NCI-H460 (cell line): ENCODE measurements around the gene MEGF11. TPM values are rescaled to one million over a fixed set of nuclear protein-coding genes. Genes with fewer than 3 reads are reported as not detected.

Experiments
- DNase-seq: peaks from one replicate; pipeline ENCODE4 v3.0.0-alpha.2; 2016; ENCODE audit warnings: low read depth; ENCODE audit errors: extremely low read depth
- total RNA-seq: library from RNA; depleted of rRNA; stranded (reverse); fragments of >200 nt; shearing (Covaris generic); gene quantifications from 2 replicates; pipeline ENCODE4 v1.2.3, GENCODE V29; 2014

Gene MEGF11
- total RNA-seq, 1 experiment from 2014 or later = 0.40 TPM

- DNase-seq = no peak
These were observed 210.3 kb downstream of the MEGF11 start for GRCh38 chr15:66043264-66043663.

- no peak for DNase-seq
These were observed 210.9 kb downstream of the MEGF11 start for GRCh38 chr15:66042624-66043023.

DNA sequence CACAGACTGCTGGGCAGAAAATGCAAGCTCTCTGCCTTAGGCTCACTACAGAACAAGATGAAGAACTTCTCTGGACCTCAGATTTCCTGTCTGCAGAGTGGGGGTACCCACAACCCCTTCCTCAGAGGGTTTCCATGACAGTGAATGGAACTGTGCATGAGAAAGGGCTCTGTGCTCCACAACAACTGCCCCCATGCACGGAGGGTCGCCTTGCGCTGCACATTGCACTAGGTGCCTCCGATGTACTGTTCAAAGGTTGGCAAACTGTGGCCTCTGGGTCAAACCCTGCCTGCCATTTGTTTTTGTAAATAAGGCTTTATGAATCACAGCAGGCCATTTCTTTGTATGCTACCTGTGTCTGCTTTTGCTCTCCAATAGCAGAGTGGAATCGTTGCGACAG is 212.3 kb downstream of the MEGF11 start:
- DNase-seq = no peak

DNA sequence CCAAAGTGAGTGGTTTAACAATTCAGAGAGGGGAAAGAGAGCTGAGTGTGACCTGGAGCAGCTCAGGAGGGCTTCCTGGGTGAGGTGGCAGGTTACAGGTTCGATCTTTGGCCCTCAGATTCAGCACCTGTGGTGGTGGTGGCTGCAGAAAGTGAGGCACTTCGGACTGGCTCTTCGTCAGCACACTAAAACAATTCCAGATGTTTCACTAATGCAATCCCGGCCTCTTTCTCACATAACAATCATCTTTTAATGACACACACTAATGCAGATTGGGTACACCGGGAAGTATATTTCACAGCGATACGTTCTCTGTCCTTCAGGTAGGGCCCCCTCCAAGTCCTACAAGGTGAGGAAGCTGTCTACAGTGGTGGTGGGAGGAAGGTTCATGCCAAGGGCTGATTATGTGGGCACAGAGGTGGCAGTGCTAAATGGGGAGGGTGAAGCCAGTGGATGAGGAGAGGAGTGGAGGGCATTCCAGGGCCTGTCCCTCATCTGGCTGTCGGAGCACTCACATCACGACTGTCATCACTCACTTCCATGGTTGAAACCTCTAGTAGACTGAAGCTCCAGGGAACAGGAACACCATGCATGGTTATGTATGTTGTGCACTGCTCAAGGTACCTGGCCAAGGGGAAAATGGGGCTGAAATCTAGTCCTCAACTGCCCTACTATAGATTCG is 213.2 kb downstream of the MEGF11 start:
- no peak for DNase-seq

DNA sequence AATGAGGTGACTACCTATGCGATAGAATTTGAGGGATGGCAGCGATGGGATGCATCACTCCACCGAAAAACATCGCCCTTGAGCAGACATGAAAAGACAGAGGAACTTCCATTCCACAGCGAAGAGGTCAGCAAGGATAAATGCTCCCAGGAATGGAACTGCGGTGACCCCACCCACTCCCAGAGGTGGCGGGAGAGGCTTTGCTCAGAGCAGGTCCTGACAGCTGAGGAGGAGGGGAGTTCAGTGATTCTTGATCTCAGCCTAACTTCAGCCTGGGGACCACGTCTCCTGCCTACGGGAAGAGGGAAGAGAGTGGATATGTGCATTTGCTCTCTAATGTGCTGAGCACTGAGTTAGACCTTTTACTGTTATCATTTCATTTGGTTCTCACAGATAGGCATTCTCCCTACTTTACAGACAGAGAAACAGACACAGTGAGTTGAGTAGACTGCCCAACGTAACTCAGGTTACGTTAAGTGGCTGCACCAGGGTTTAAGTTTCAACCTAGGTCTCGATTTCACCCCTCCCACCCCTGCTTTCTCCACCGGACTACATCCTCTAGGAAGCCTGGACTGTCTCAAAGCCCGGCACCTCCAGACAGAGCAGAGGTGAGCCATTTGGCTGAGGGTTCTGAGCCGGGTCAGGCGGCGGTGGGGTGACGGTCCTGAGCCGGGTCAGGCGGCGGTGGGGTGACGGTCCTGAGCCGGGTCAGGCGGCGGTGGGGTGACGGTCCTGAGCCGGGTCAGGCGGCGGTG is 214.3 kb downstream of the MEGF11 start:
- DNase-seq = no peak

DNA sequence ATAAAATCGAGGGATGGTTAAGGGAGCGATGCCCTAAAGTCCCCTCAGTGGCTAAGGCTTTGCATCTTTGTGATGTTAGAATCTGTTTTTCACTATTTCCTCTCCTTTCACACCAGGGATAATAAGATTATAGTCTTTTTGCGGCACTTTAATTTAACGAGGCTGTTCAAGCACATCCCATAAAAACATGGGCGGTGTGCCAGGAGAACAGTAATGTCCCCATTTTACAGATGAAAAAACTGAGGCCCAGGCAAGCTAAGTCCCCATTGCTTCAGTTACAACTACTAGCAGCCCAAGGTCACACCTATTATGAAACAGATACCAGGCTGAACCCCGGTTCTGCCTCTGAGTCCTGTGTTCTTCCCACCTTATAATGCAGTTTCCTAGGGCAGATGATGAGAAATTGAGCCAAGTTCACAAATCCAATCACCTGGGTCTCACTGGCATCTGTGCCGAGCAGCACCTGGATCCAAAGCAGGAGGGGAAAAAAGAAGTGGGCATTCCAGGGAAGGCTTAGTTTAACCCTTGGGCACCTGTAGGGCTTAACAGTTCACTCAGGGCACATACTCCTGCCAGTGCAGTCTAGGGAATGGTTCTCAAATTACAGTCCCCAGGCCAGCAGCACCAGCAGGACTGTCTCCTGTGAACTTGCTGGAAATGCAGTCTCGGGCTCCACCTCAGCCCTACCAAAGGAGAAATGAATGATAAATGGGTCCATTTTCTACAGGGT is 215.0 kb downstream of the MEGF11 start:
- DNase-seq = no peak

DNA sequence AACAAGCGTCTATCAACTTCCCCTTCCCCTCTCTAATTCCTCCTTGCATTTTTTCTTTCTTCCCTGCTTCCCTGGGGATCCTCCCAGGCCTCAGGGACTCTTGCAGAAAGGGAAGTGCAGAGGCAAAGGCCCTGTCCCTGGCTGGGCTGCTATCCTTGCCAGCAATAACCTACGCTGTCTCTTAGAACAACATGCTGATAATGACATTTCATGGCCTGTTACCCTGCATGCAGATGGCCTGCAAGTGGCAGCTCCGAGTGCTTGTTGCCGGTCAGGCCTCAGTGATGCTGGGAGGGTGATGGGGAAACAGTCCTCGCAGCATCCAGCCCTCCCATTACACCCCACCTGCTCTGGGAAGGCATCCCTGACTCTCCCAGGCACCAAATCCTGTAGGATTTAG is 216.7 kb downstream of the MEGF11 start:
- no peak for DNase-seq

- DNase-seq = no peak
These were observed 217.6 kb downstream of the MEGF11 start for GRCh38 chr15:66035901-66036300.

- DNase-seq = no peak
These were observed 220.4 kb downstream of the MEGF11 start for GRCh38 chr15:66033143-66033542.

DNA sequence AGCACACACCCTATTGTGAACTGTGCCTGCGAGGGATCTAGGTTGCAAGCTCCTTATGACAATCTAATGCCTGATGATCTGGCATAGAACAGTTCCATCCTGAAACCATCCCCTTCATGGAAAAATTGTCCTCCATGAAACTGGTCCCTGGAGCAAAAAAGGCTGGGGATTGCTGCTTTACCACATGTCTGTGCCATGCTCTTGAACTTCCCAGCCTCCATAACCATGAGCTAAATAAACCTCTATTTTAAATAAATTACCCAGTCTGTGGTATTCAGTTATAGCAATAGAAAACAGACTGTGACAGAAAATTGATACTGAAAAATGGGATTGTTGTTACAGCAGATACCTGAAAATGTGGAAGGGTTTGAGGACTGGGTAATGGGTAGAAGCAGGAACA is 221.5 kb downstream of the MEGF11 start:
- no peak for DNase-seq

- DNase-seq = no peak
These were observed 222.9 kb downstream of the MEGF11 start for GRCh38 chr15:66030650-66031049.

DNA sequence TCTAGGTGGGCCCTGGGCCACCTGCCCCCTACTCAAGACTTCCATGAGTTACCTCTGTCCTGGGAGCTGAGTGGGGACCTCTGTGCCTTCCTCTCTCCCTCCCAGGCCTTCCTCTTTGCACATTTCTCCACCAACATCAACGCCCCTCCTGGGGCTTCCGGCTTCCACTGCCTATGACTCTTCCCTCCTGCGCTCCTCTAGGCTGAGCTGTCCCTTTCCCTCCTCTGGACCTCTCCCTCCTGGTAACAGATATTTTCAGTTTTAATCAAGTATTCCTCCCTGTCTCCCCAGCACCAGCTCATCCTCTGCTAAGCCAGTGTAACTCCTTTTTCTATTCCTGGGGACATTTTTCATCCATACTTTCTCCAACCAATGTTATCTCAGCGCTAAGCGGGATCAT is 223.9 kb downstream of the MEGF11 start:
- DNase-seq = no peak

DNA sequence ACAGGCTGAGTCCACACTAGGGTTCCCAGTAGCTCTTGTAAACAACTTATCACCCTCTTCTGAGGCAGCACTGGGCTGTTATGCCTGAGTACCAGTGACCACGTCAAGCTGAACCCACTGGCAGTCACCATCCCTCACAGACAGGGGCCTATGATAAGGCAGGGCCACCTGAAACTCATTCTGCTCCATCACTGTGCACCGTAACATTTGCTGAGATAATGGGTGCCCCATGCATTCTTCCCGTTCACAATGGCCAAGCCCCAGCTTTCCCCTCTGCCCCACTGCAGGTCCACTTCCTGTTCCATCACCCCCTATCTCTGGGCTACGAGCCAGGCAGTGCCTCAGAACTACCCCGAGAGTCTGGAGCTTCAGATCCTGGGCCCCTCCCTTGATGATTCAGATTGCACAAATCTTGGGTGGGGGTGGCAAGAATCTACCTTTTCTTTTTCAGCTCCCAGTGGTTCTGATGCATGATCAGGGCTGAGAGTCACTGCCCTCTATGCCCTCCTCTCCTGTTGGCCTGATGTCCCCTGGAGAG is 226.2 kb downstream of the MEGF11 start:
- DNase-seq = no peak

- no peak for DNase-seq
These were observed 227.6 kb downstream of the MEGF11 start for GRCh38 chr15:66025972-66026371.

DNA sequence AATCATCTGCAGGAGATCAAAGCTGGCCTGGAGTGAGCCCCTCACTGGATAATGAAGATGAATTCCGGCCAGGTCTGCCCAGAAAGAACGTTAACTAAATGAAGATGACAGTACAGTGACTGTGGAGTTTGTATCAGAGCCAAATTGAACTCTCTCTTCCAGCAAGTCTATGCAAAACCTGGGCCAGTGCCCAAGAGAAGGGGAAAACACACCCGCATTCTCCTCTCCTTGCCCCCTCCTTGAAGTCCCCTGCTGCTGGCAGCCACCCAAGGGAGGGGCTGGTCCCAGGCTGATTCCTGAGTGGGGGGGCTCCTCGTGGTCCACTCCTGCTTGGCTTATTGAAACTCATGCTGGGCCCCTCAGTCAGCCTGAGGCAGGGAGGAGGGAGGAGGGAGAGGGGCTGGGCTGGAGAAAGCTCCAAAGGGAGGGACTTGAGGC is 228.5 kb downstream of the MEGF11 start:
- no peak for DNase-seq

GRCh38 chr15:66024116-66024515 is 229.4 kb downstream of the MEGF11 start:
- DNase-seq = no peak

- no peak for DNase-seq
These were observed 230.1 kb downstream of the MEGF11 start for GRCh38 chr15:66023311-66023972.

GRCh38 chr15:66022163-66022525 is 231.4 kb downstream of the MEGF11 start:
- DNase-seq = no peak

DNA sequence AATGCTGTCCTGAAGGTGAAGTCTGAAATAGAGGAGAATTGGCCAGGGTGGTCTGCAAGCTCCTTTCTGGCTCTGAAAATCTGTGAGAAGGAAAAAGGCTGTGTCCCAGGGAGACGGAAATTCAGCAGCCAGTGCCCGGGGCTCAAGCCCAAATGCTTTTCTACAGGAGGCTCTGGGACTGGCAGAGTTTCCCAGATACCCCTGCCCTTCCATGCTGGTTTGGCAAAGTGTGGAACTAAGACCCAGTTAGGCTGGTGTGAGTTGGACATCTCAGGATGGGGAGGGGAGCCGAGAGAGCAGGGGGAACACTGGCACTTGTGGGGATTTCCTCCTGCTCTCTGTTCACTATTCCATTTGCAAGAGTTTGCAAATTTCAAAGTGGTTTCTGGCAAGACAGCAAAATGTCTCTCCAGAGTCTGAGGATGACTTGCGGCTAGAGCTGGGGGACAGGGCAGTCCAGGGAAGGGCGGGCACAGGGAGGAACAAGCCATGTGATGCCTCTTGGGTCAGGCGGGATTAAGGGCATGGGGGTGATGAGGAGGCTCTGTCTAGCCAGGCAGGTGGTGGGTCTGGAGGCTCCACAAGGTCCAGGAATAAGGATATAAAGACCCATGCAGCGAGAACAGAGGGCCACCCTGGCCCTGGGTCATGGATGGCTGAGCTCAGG is 231.9 kb downstream of the MEGF11 start:
- no peak for DNase-seq

GRCh38 chr15:66019826-66020398 is 233.6 kb downstream of the MEGF11 start:
- no peak for DNase-seq
